K562 (cell line): ENCODE results near the gene ZNF331. TPM values are rescaled to one million over a fixed set of nuclear protein-coding genes. Genes with fewer than 3 reads are reported as not detected.

Source experiments
- ATAC-seq: fragments of 200-7000 bp; cut with Tn5 transposase; 3 replicates; pipeline ENCODE4 v1.9.1; 2020; ENCODE audit warnings: moderate library complexity
- BruUV-seq: library from RNA; stranded (reverse); fragments of 400-500 nt; replicated peaks from 2 replicates; lab custom pipeline; 2021; lab: Mats Ljungman, UMichigan
- CTCF ChIA-PET: fragments of 300-600 bp; formaldehyde crosslinking; extraction: SDS; loops from one replicate; lab custom pipeline; 2021; ENCODE audit warnings: low intra/inter-chr PET ratio; lab: Yijun Ruan, JAX
- POLR2A ChIA-PET: fragments of 300-600, 350-650 bp; sonication (Branson Sonifier 250); formaldehyde crosslinking; extraction: SDS; loops from one replicate; lab custom pipeline; 2021; ENCODE audit warnings: antibody characterized with exemption, inconsistent platforms; lab: Yijun Ruan, JAX
- DNase-seq, 4 experiments: peaks; one replicate each; pipeline versions ENCODE4 v3.0.0 to v3.0.0-alpha.2; 2011 to 2018; ENCODE audit warnings: low spot score in 3 of 4, mixed read lengths in 3 of 4; ENCODE audit errors: extremely low read depth in 1 of 4
- FAIRE-seq: peaks from 2 replicates; lab custom pipeline; 2011; peaks lifted over from hg19 to GRCh38; lab: Jason Lieb, UNC
- H2AFZ ChIP-seq: 2 replicates; pipeline ENCODE4 v1.6.0; 2011; ENCODE audit warnings: low read depth, low read length, control low read depth, inconsistent platforms
- H3K27ac ChIP-seq: fragments of 200-600 bp; 3 replicates; pipeline ENCODE4 v1.8.0; 2011; ENCODE audit warnings: low read depth, mild to moderate bottlenecking, control low read depth, inconsistent platforms, low read length, moderate library complexity, mixed read lengths; ENCODE audit errors: extremely low read depth
- H3K27me3 ChIP-seq, 2 experiments: fragments of 300-600 bp in 1 of 2; 2 replicates in 1 of 2; 3 replicates in 1 of 2; pipeline versions ENCODE4 v1.6.0 to v1.8.0; 2011; ENCODE audit warnings: inconsistent platforms in 2 of 2, low read length in 2 of 2, mild to moderate bottlenecking in 1 of 2, mixed read lengths in 1 of 2, moderate library complexity in 1 of 2; ENCODE audit not compliant: control insufficient read depth in 2 of 2, insufficient read depth in 2 of 2
- H3K36me3 ChIP-seq: fragments of 300-600 bp; 3 replicates; pipeline ENCODE4 v1.8.0; 2011; ENCODE audit warnings: mild to moderate bottlenecking, low read length, inconsistent platforms; ENCODE audit not compliant: control insufficient read depth, insufficient read depth
- H3K4me1 ChIP-seq, 2 experiments: fragments of 200-600 bp in 1 of 2; replicated peaks in 1 of 2; 2 replicates in 1 of 2; 3 replicates in 1 of 2; pipeline versions ENCODE4 v1.5.1 to v1.8.0; 2011; ENCODE audit warnings: inconsistent platforms in 2 of 2, low read length in 2 of 2, mild to moderate bottlenecking in 1 of 2, mixed read lengths in 1 of 2, moderate library complexity in 1 of 2; ENCODE audit not compliant: control insufficient read depth in 2 of 2, insufficient read depth in 2 of 2
- H3K4me2 ChIP-seq: 2 replicates; pipeline ENCODE4 v1.6.1; 2011; ENCODE audit warnings: low read length, control low read depth, inconsistent platforms, mixed read lengths; ENCODE audit not compliant: insufficient read depth
- H3K4me3 ChIP-seq: fragments of 200-600 bp; sonication (generic), shearing (Covaris generic); 2 replicates; pipeline ENCODE4 v1.5.1; 2016; ENCODE audit warnings: control low read depth, inconsistent platforms
- H3K79me2 ChIP-seq: fragments of 200-600 bp; 3 replicates; pipeline ENCODE4 v1.8.0; 2011; ENCODE audit warnings: low read length, inconsistent platforms; ENCODE audit not compliant: control insufficient read depth, insufficient read depth
- H3K9ac ChIP-seq, 2 experiments: 2 replicates each; pipeline versions ENCODE4 v1.6.0 to v1.6.1; 2011; ENCODE audit warnings: low read depth in 2 of 2, low read length in 2 of 2, control low read depth in 1 of 2, inconsistent platforms in 1 of 2, mild to moderate bottlenecking in 1 of 2, mixed read lengths in 1 of 2; ENCODE audit not compliant: insufficient read depth in 1 of 2
- H3K9me1 ChIP-seq: one replicate; pipeline ENCODE4 v1.6.0; 2011; ENCODE audit warnings: inconsistent platforms, mild to moderate bottlenecking, low read length, moderate library complexity; ENCODE audit not compliant: control insufficient read depth, insufficient read depth
- H3K9me3 ChIP-seq: replicated peaks from 2 replicates; pipeline ENCODE4 v1.5.1; 2011; ENCODE audit warnings: low read depth, low read length, inconsistent platforms; ENCODE audit not compliant: control insufficient read depth, insufficient read depth
- H4K20me1 ChIP-seq: replicated peaks from 2 replicates; pipeline ENCODE4 v1.6.1; 2011; ENCODE audit warnings: low read length, inconsistent platforms, mixed read lengths; ENCODE audit not compliant: control insufficient read depth, insufficient read depth
- GTF2B ChIP-seq: IDR thresholded peaks from 2 replicates; pipeline ENCODE4 v1.6.1; 2011; ENCODE audit not compliant: insufficient read length; ENCODE audit errors: extremely low read depth
- HMGN3 ChIP-seq: IDR thresholded peaks from 2 replicates; pipeline ENCODE4 v1.6.1; 2011; ENCODE audit warnings: borderline replicate concordance, low read depth, mild to moderate bottlenecking, mixed read lengths, low read length; ENCODE audit not compliant: insufficient read length; ENCODE audit errors: extremely low read depth
- HSF4 ChIP-seq: fragments of 250-450 bp; sonication (Bioruptor Pico); IDR thresholded peaks from 2 replicates; pipeline ENCODE4 v2.1.2; 2022; ENCODE audit warnings: mild to moderate bottlenecking, moderate library complexity, borderline replicate concordance
- NFRKB ChIP-seq: fragments of 450-650 bp; IDR thresholded peaks from 2 replicates; pipeline ENCODE4 v1.6.1; 2016; ENCODE audit warnings: low read depth
- PHTF2 ChIP-seq: fragments of 250-450 bp; sonication (Bioruptor Pico); IDR thresholded peaks from 2 replicates; pipeline ENCODE4 v1.5.0; 2021; ENCODE audit warnings: mild to moderate bottlenecking
- TAF7 ChIP-seq: fragments of 450-650 bp; IDR thresholded peaks from 2 replicates; pipeline ENCODE4 v1.6.1; 2016; ENCODE audit warnings: missing genetic modification characterization, missing compliant biosample characterization
- ZBTB7A ChIP-seq: IDR thresholded peaks from 2 replicates; pipeline ENCODE4 v1.6.1; 2011; ENCODE audit warnings: low read depth, mild to moderate bottlenecking, low read length, moderate library complexity, borderline replicate concordance; ENCODE audit not compliant: control insufficient read depth
- ZNF445 ChIP-seq: fragments of 250-450 bp; sonication (Bioruptor Pico); IDR thresholded peaks from 2 replicates; pipeline ENCODE4 v1.4.0; 2020; ENCODE audit warnings: low read depth, mild to moderate bottlenecking, moderate library complexity
- ZNF592 ChIP-seq: fragments of 450-650 bp; IDR thresholded peaks from 2 replicates; pipeline ENCODE4 v1.6.1; 2017; ENCODE audit warnings: antibody characterized with exemption, mild to moderate bottlenecking
- WGBS: fragments of 100-300 bp; shearing (Covaris generic); methylation state at CpG from one replicate; pipeline ENCODE4 v1.1.6; 2016; ENCODE audit warnings: low coverage, mixed read lengths; ENCODE audit not compliant: insufficient coverage; ENCODE audit errors: missing lambda C conversion rate; 5-methylcytosine and 5-hydroxymethylcytosine counted together
- in situ Hi-C: fragments of 300-500 bp; cut with MboI; formaldehyde crosslinking; loops from 4 replicates; pipeline ENCODE4 v1.15.0; 2018; ENCODE audit warnings: inconsistent platforms, mixed read lengths
- intact Hi-C: fragments of 100-400 bp; cut with micrococcal nuclease; formaldehyde crosslinking; loops from 2 replicates; pipeline ENCODE4 v1.14.2; 2022
- polyA plus RNA-seq, 8 experiments: library from polyadenylated mRNA; depleted of rRNA in 4 of 8; stranded (reverse) in 5 of 8; unstranded in 3 of 8; fragments of >200 nt; fragmentation: Nextera tagmentation in 2 of 8; fragmentation: Illumina TruSeq in 1 of 8; extraction: Ambion mirVana in 2 of 8; extraction: Trizol in 1 of 8; gene quantifications; 2 replicates each; pipeline versions ENCODE4 v1.2.1 to v1.2.3, GENCODE V29; 2011 to 2014; ENCODE audit warnings: inconsistent platforms in 1 of 8, missing spikeins in 1 of 8
- total RNA-seq, 7 experiments: library from RNA; depleted of rRNA in 6 of 7; stranded (reverse); fragments of >200 nt in 6 of 7; fragmentation: Illumina TruSeq in 2 of 7; extraction: Trizol in 2 of 7; gene quantifications; 2 replicates each; pipeline versions ENCODE4 v1.2.1 to v1.2.3, GENCODE V29; 2011 to 2021; ENCODE audit warnings: low replicate concordance in 1 of 7
- TF ChIP-seq, protein P1 (sequence below): fragments of 250-450 bp; sonication (Bioruptor Pico); IDR thresholded peaks from 2 replicates; pipeline ENCODE4 v1.4.0; 2020; ENCODE audit warnings: mild to moderate bottlenecking, moderate library complexity, borderline replicate concordance

Gene ZNF331
- total and polyA plus RNA-seq, 9 of the 15 experiments (the other 6 are each of a cell fraction or from before 2014, with no cell fraction given): 0.23 to 2.7 (median 0.76) TPM

DNA sequence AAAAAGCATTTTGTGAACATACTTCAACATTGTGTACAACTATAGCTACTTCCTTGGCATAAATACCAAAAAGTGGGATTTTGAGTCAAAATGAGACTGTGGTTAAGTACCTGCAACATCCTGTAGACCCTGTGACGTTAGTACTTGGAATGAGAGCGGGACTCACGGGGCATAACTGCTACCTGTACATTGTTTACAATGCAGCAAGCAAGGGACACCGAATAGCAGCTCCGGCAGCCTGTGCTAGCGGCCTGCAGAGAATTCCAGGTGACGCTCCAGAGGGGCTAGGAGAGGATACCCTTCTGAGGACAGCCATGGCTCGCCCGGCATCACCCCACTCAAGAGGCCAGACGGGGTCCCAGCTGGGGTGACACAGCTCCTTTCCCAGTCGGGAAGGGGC is 824 bp upstream of the ZNF331 start:
- peaks cover 0 to 9% of the 10 kb centered on the region in 2 experiments; a peak in 2 of 5 replicates for H3K4me1 ChIP-seq
- intact Hi-C loops (no loop called here), in situ Hi-C loops (no loop called here)
- no peak for FAIRE-seq
- no peaks in the 10 kb centered on the region for H3K9me3 ChIP-seq
- H3K36me3 ChIP-seq: no peaks in the 10 kb centered on the region
- no peak overlapping the region for H2AFZ ChIP-seq
- TF ChIP-seq NFRKB (no peak), ZNF592 (no peak), PHTF2 (CRISPR knock-in tag) (no peak), HMGN3 (no peak), ZNF445 (CRISPR knock-in tag) (no peak), GTF2B (no peak), TAF7 (tag) (no peak), ZBTB7A (no peak), HSF4 (CRISPR knock-in tag) (no peak)
- TF ChIP-seq, protein P1, sequence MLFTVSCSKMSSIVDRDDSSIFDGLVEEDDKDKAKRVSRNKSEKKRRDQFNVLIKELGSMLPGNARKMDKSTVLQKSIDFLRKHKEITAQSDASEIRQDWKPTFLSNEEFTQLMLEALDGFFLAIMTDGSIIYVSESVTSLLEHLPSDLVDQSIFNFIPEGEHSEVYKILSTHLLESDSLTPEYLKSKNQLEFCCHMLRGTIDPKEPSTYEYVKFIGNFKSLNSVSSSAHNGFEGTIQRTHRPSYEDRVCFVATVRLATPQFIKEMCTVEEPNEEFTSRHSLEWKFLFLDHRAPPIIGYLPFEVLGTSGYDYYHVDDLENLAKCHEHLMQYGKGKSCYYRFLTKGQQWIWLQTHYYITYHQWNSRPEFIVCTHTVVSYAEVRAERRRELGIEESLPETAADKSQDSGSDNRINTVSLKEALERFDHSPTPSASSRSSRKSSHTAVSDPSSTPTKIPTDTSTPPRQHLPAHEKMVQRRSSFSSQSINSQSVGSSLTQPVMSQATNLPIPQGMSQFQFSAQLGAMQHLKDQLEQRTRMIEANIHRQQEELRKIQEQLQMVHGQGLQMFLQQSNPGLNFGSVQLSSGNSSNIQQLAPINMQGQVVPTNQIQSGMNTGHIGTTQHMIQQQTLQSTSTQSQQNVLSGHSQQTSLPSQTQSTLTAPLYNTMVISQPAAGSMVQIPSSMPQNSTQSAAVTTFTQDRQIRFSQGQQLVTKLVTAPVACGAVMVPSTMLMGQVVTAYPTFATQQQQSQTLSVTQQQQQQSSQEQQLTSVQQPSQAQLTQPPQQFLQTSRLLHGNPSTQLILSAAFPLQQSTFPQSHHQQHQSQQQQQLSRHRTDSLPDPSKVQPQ (CRISPR knock-in tag): no peak
- H3K9ac ChIP-seq: no peak overlapping the region
- H3K79me2 ChIP-seq: no peaks in the 10 kb centered on the region
- H3K4me3 ChIP-seq: no peak overlapping the region
- H4K20me1 ChIP-seq: no peaks in the 10 kb centered on the region
- no peak overlapping the region for H3K27ac ChIP-seq
- H3K9me1 ChIP-seq: no peaks in the 10 kb centered on the region
- ATAC-seq: no peak
- 3% methylated on average over 11 of the region's 11 CpGs for WGBS
- H3K4me2 ChIP-seq: no peak overlapping the region
- ChIA-PET CTCF (no interaction called here), POLR2A (no interaction called here)
- no peak for DNase-seq
- H3K27me3 ChIP-seq: peaks cover 0 to 17% of the 10 kb centered on the region in 2 experiments; a peak in 2 of 5 replicates
- BruUV-seq: no TSS peak
